Astrocyte (in vitro differentiated cells and primary cell): ENCODE data around the gene DHCR7. TPM values are rescaled to one million over a fixed set of nuclear protein-coding genes. Genes with fewer than 3 reads are reported as not detected.

Experiments
- DNase-seq: peaks from one replicate; pipeline ENCODE4 v3.0.0-alpha.2; 2010; ENCODE audit warnings: low read depth
- FAIRE-seq: peaks from 2 replicates; lab custom pipeline; 2011; peaks lifted over from hg19 to GRCh38; lab: Jason Lieb, UNC
- H2AFZ ChIP-seq: 2 replicates; pipeline ENCODE4 v1.6.0; 2012; ENCODE audit warnings: low read depth, low read length, inconsistent platforms
- H3K27ac ChIP-seq: 2 replicates; pipeline ENCODE4 v1.5.1; 2011; ENCODE audit warnings: low read depth, low read length, inconsistent platforms
- H3K27me3 ChIP-seq: 2 replicates; pipeline ENCODE4 v1.6.0; 2011; ENCODE audit warnings: low read length, inconsistent platforms; ENCODE audit not compliant: insufficient read depth
- H3K36me3 ChIP-seq: 2 replicates; pipeline ENCODE4 v1.5.1; 2011; ENCODE audit warnings: low read length, inconsistent platforms; ENCODE audit not compliant: insufficient read depth
- H3K4me1 ChIP-seq: 2 replicates; pipeline ENCODE4 v1.5.1; 2011; ENCODE audit warnings: low read length, inconsistent platforms; ENCODE audit not compliant: insufficient read depth
- H3K4me2 ChIP-seq: 2 replicates; pipeline ENCODE4 v1.6.0; 2012; ENCODE audit warnings: low read length, inconsistent platforms
- H3K4me3 ChIP-seq: 2 replicates; pipeline ENCODE4 v1.5.1; 2011; ENCODE audit warnings: low read depth, mild to moderate bottlenecking, low read length, inconsistent platforms; ENCODE audit not compliant: insufficient read depth
- H3K79me2 ChIP-seq: 2 replicates; pipeline ENCODE4 v1.6.0; 2012; ENCODE audit warnings: mild to moderate bottlenecking, low read length, inconsistent platforms; ENCODE audit not compliant: insufficient read depth
- H3K9ac ChIP-seq: 2 replicates; pipeline ENCODE4 v1.6.0; 2012; ENCODE audit warnings: mild to moderate bottlenecking, low read length, inconsistent platforms
- H3K9me3 ChIP-seq: 2 replicates; pipeline ENCODE4 v1.5.1; 2012; ENCODE audit warnings: low read depth, mild to moderate bottlenecking, low read length, inconsistent platforms; ENCODE audit not compliant: insufficient read depth
- H4K20me1 ChIP-seq: 2 replicates; pipeline ENCODE4 v1.6.0; 2012; ENCODE audit warnings: low read length, inconsistent platforms; ENCODE audit not compliant: insufficient read depth
- H3K27ac Mint-ChIP-seq: one replicate; pipeline ENCODE4 v1.8.0; 2021; ENCODE audit warnings: mild to moderate bottlenecking, mixed read lengths; ENCODE audit not compliant: unreplicated experiment
- H3K27me3 Mint-ChIP-seq: one replicate; pipeline ENCODE4 v1.8.0; 2021; ENCODE audit warnings: low read depth, mixed read lengths; ENCODE audit not compliant: unreplicated experiment
- H3K36me3 Mint-ChIP-seq: one replicate; pipeline ENCODE4 v1.8.0; 2021; ENCODE audit warnings: low read depth, mixed read lengths; ENCODE audit not compliant: unreplicated experiment
- H3K4me1 Mint-ChIP-seq: one replicate; pipeline ENCODE4 v1.8.0; 2021; ENCODE audit warnings: low read depth, mixed read lengths; ENCODE audit not compliant: unreplicated experiment
- H3K4me3 Mint-ChIP-seq: one replicate; pipeline ENCODE4 v1.8.0; 2021; ENCODE audit warnings: mild to moderate bottlenecking, moderate library complexity, mixed read lengths; ENCODE audit not compliant: unreplicated experiment
- H3K9me3 Mint-ChIP-seq: one replicate; pipeline ENCODE4 v1.8.0; 2021; ENCODE audit warnings: mild to moderate bottlenecking, mixed read lengths; ENCODE audit not compliant: unreplicated experiment
- EZH2 ChIP-seq: IDR thresholded peaks from 2 replicates; pipeline ENCODE4 v1.6.1; 2012; ENCODE audit warnings: mild to moderate bottlenecking, low read length, inconsistent platforms; ENCODE audit not compliant: insufficient read depth
- total RNA-seq: library from RNA; stranded (reverse); gene quantifications from 2 replicates; pipeline ENCODE4 v1.2.1, GENCODE V29; 2021
- TF ChIP-seq, protein P1 (sequence below): IDR thresholded peaks from 2 replicates; pipeline ENCODE4 v1.5.1; 2011; ENCODE audit warnings: low read depth, mild to moderate bottlenecking, inconsistent platforms, low read length, moderate library complexity; ENCODE audit not compliant: insufficient read depth

Gene DHCR7
- total RNA-seq, 1 donor from 2014 or later: 92.8 TPM

DNA sequence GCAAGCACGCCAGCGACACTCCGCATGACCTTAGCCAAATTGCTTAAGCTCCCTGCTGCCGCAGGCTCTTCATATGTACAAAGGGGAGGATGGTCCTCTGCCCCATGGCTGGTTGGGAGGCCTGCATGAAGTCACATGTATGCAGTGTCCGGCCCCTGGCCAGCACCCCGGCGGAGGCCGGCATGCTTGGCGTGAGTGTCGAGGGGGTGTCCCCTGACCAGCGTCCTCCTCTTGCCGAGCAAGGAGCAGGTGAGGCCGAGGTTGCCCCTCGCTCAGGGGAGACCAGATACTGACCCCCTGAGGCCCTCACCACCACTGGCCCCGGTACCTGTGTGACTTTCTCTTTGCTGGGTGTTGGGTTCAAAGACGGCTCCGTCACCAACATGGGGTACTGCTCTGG, 50.2 kb downstream of the DHCR7 start:
- no peak overlapping the region for H3K9ac ChIP-seq
- H3K27ac ChIP-seq: no peak overlapping the region
- Mint-ChIP-seq H3K4me3 (no peak overlapping the region), H3K27ac (no peak overlapping the region), H3K36me3 (no peaks in the 10 kb centered on the region), H3K9me3 (peaks cover 3% of the 10 kb centered on the region), H3K4me1 (no peaks in the 10 kb centered on the region), H3K27me3 (peaks cover 50% of the 10 kb centered on the region)
- TF ChIP-seq, protein P1, sequence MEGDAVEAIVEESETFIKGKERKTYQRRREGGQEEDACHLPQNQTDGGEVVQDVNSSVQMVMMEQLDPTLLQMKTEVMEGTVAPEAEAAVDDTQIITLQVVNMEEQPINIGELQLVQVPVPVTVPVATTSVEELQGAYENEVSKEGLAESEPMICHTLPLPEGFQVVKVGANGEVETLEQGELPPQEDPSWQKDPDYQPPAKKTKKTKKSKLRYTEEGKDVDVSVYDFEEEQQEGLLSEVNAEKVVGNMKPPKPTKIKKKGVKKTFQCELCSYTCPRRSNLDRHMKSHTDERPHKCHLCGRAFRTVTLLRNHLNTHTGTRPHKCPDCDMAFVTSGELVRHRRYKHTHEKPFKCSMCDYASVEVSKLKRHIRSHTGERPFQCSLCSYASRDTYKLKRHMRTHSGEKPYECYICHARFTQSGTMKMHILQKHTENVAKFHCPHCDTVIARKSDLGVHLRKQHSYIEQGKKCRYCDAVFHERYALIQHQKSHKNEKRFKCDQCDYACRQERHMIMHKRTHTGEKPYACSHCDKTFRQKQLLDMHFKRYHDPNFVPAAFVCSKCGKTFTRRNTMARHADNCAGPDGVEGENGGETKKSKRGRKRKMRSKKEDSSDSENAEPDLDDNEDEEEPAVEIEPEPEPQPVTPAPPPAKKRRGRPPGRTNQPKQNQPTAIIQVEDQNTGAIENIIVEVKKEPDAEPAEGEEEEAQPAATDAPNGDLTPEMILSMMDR: no peak
- TF ChIP-seq EZH2: no peak
- FAIRE-seq: no peak
- H4K20me1 ChIP-seq: no peaks in the 10 kb centered on the region
- H3K79me2 ChIP-seq: no peaks in the 10 kb centered on the region
- H3K27me3 ChIP-seq: no peaks in the 10 kb centered on the region
- H3K9me3 ChIP-seq: peaks cover 3% of the 10 kb centered on the region
- no peak for DNase-seq
- no peak overlapping the region for H3K4me3 ChIP-seq
- H3K4me1 ChIP-seq: no peaks in the 10 kb centered on the region
- no peak overlapping the region for H2AFZ ChIP-seq
- no peak overlapping the region for H3K4me2 ChIP-seq
- H3K36me3 ChIP-seq: no peaks in the 10 kb centered on the region

DNA sequence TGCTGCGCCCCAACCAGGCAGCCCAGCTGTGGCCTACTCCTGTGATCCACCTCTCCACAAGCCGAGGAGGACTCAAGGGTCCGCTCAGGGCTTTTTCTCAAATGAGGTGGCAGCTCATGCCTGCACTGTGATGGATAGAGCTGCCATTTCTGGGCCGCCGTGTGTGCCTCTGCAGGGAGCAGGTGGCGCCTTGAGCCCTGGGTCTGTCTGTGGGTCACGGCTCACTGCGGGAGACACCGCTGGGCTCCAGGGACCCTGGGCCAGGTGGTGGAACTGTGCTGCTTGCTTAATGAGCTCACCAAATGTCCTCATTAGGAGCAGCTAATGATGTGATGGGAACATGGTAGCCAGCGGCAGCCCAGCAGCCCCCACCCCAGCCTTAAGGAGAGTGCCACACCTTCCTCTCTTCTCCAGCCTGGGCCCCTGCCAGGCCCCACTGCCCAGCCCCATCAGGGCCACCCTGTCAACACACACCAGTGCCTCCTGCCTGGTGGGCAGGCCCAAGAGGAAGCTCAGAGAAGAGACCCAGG, 50.8 kb downstream of the DHCR7 start:
- Histone ChIP-seq H3K27me3 (no peaks in the 10 kb centered on the region), H2AFZ (no peak overlapping the region), H3K9ac (no peak overlapping the region), H3K79me2 (no peaks in the 10 kb centered on the region), H3K36me3 (no peaks in the 10 kb centered on the region), H3K4me1 (no peaks in the 10 kb centered on the region), H3K9me3 (no peaks in the 10 kb centered on the region), H3K4me2 (no peak overlapping the region), H4K20me1 (no peaks in the 10 kb centered on the region), H3K27ac (no peak overlapping the region), H3K4me3 (no peak overlapping the region)
- Mint-ChIP-seq H3K27ac (no peak overlapping the region), H3K27me3 (peaks cover 48% of the 10 kb centered on the region), H3K4me1 (no peaks in the 10 kb centered on the region), H3K36me3 (no peaks in the 10 kb centered on the region), H3K4me3 (no peak overlapping the region), H3K9me3 (peaks cover 3% of the 10 kb centered on the region)
- DNase-seq: no peak
- FAIRE-seq: no peak
- TF ChIP-seq, protein P1: no peak
- TF ChIP-seq EZH2: no peak

GRCh38 chr11:71396548-71397123, 51.6 kb downstream of the DHCR7 start:
- Histone ChIP-seq H3K9ac (no peak overlapping the region), H3K4me1 (no peaks in the 10 kb centered on the region), H3K27me3 (peaks cover 3% of the 10 kb centered on the region), H3K9me3 (no peaks in the 10 kb centered on the region), H3K27ac (no peak overlapping the region), H4K20me1 (no peaks in the 10 kb centered on the region), H3K79me2 (no peaks in the 10 kb centered on the region), H3K4me3 (no peak overlapping the region), H2AFZ (no peak overlapping the region), H3K36me3 (no peaks in the 10 kb centered on the region), H3K4me2 (no peak overlapping the region)
- H3K9me3 Mint-ChIP-seq: no peaks in the 10 kb centered on the region
- no peaks in the 10 kb centered on the region for H3K36me3 Mint-ChIP-seq
- DNase-seq (no peak), FAIRE-seq (no peak)
- peaks cover 47% of the 10 kb centered on the region for H3K27me3 Mint-ChIP-seq
- no peak overlapping the region for H3K4me3 Mint-ChIP-seq
- no peaks in the 10 kb centered on the region for H3K4me1 Mint-ChIP-seq
- no peak overlapping the region for H3K27ac Mint-ChIP-seq
- no peak for TF ChIP-seq EZH2
- TF ChIP-seq, protein P1: no peak
